GM21786 (cell line): ENCODE results near the gene NHLRC4.

Experiments used
- ATAC-seq: cut with Tn5 transposase; IDR thresholded peaks from one replicate; pipeline ENCODE4 v1.9.1; 2021; ENCODE audit not compliant: unreplicated experiment

NHLRC4 gene

DNA sequence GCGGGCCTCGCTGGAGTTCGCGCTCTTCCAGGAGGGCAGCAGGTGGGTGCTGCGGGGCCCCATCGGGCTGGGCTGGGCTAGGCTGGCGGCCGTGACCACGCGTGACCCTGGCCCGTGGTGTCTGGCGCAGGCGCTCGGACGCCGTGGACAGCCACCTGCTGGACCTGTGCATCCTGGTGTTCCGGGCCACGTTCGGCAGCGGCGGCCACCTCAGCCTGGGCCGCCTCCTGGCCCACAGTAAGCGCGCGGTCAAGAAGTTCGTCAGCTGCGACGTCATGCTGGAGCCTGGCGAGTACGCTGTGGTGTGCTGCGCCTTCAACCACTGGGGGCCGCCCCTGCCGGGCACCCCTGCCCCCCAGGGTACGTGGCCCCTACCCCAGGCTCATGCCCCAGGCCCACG is 14.6 kb upstream of the NHLRC4 start:
- ATAC-seq: no peak

DNA sequence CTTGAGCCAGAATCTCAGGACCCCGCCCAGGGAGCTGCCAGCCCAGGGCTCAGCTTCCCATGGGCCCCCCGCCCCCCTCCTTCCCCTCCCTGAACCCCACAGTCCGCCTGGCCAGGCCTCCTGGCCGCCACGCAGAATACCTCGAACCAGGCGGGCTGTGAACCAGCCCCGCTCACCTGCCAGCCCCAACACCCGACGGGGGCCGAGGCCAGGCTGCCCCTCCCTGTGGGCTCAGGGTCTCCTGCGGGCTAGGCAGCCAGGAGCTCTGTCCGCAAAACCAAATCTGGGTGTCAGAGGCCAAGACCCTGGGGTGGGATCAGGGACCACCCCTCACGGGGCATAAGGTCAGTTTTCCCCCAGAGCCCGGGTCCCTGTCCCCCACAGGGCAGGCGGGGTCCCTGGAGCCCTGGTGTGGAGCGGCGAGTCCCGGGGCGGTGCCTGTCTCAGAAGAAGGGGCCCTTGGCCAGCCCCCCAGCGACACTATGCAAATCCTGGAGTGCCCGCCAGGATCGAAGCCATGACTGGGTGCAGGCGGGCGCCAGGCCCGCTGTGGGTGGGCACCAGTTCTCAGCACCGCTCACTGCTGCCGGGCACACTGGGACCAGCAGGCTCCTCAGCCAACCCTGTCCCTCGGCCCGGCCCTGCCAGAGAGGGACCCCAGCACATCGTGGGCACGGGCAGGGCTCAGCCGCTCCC is 13.1 kb upstream of the NHLRC4 start:
- no peak for ATAC-seq

DNA sequence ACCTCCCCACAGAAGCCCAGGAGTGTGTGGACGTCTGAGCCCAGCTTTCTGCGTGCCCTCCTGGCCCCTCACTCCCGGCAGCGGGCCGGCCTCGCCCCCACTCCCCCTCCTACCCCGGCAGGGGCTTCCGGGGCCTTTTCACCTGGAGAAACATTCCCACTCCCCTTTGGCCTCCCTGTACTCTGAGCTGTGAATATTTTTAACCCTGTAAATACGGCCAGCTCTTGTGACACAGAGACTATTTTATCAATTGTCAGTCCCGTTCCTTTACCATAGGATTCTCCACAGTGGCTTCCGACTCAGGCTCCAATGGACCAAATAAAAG is 12.5 kb upstream of the NHLRC4 start:
- no peak for ATAC-seq

GRCh38 chr16:554640-555365 is 12.0 kb upstream of the NHLRC4 start:
- ATAC-seq: no peak

- ATAC-seq: no peak
Observed at GRCh38 chr16:555528-556473, 11.0 kb upstream of the NHLRC4 start.

GRCh38 chr16:556474-557173 is 10.2 kb upstream of the NHLRC4 start:
- ATAC-seq: no peak

DNA sequence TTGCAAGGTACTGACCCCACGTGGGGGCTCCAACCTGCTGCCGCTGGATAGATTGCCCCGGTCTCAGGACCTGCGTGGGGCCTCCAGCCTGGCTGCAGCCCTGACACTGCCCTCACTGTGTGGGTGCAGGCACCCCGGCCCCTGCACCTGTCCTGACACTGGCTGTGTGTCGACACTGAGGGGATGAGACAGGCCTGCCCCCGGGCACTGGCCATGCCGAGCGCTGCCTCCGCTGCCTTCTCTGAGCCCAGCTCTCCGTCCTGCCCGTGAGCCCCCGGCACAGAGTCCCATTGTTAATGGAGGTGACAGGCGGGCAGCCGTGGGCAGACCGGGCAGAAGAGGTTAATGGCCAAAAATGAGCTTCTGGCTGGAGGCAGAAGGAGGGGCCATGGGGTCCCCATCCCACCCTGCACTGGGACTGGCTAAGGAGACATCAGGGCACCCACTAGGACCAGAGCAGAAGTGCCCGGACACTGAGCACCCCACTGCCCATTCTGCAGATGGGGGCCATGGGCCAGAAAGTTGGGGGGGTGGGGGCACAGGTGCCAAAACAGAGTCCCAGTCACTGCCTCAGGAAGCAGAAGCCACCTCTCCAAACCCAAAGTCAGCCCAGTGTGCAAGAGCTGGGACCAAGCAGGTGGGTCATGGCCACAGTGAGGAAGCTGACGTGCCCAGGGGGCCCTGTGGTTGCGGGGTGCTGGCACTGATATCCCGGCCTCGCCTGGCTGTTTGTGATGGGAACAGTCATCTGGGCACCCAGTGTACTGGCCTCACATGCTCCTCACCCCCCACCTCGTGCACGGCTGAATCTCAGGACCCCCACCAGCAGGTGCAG is 9.1 kb upstream of the NHLRC4 start:
- no peak for ATAC-seq

- no peak for ATAC-seq
Observed at GRCh38 chr16:558298-559020, 8.3 kb upstream of the NHLRC4 start.

- ATAC-seq: no peak
Observed at GRCh38 chr16:559021-559380, 7.8 kb upstream of the NHLRC4 start.

GRCh38 chr16:559411-560203 is 7.2 kb upstream of the NHLRC4 start:
- no peak for ATAC-seq

DNA sequence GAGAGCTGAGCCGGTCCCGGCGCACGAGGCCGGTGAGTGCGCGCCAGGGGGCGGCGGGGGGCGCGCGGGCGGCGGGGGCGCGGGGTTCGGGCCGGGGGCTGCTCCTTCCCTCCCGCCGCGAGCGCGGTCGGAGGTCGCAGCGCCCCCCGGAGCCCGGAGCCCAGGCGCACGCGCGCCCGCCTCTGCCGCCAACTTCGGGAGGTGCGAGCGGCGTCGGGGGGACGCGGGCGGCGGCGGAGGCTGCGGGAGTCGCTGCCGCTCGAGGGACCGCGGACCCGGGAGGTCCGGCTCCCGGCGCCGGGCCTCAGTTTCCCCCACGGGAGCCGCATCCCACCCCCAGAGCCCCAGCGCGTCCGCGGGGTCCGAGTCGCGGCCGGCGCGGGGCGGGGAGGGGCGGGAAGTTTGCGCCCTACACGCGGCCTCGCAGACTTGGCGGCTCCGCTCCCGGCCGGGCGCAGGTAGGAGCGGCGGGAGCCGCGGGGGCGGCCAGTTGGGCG is 6.6 kb upstream of the NHLRC4 start, which contains the start of gene PRR35:
PRR35 (plus strand) TSS at position 191 of the 497 bp plus-strand sequence. CDS start 2,901 bp downstream, outside the sequence.
- ATAC-seq: no peak

DNA sequence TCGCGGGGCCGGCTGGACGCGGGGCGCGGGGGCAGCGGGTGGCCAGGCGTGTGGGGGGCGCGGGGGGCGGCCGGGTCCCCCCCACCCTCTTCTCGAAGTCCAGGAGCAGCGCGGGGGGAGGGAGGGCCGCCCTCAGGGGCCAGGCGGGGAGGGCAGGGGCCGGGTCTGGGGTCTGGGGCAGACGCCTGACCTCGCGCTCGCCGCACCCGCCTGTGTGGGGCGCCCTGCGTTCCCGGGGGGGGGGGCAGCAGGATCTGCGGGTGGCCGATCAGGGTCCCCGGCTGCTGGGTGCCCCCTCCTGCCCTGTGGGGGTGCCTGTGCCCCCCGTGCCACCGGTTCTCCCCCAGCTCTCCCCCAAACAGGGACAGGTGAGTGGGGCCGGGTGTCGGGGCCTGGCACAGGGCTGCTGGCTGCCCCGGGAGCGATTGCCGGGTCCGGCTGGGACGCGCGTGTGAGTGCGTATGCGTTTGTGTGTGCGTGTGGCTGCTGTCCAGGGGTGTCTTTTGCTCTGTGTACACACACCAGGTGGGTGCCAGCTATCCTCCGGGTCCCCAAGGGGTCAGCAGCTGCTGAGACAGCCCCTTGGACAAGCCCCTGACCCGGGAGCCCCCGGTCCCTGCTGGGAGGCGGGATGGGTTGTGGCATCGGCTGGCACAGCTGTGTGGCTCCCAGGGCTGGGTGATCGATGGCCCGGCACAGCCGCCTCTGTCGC is 5.9 kb upstream of the NHLRC4 start:
- no peak for ATAC-seq

DNA sequence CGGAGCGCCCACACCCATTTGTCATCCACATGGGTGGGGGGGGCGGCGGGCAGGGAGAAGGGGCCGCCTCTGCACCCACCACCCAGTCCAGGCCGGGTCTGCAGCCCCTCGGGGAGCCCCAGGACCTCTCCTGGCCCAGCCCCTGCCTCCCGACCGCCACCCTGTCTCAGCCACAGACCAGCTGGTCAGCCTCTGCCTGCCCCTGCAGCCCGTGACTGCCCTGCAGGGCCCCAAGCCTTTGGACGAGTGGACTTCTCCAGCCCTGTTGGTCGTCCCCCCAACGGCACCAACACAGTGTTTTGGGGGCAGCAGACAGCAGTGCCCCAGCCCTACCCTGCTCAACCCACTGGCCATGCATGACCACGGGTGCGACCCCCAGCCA is 5.4 kb upstream of the NHLRC4 start:
- no peak for ATAC-seq

GRCh38 chr16:561957-562938 is 4.6 kb upstream of the NHLRC4 start:
- no peak for ATAC-seq

DNA sequence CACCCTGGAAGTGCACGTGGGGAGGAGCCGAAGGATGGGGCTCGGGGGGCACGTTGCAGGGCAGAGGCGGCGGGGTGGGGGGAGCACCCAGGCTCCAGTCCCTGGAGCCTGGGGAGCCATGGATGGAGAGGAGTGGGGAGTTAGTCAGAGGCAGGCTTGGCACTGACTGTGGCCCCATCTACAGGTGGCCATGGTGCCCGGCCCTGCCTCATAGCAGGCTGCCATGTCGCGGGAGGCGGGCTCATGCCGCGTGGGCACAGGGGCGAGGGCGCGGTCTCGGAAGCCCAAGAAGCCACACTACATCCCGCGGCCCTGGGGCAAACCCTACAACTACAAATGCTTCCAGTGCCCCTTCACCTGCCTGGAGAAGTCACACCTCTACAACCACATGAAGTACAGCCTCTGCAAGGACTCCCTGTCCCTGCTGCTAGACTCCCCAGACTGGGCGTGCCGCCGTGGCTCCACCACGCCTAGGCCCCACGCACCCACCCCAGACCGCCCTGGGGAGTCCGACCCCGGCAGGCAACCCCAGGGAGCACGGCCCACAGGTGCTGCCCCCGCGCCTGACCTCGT is 3.6 kb upstream of the NHLRC4 start:
- ATAC-seq: no peak

DNA sequence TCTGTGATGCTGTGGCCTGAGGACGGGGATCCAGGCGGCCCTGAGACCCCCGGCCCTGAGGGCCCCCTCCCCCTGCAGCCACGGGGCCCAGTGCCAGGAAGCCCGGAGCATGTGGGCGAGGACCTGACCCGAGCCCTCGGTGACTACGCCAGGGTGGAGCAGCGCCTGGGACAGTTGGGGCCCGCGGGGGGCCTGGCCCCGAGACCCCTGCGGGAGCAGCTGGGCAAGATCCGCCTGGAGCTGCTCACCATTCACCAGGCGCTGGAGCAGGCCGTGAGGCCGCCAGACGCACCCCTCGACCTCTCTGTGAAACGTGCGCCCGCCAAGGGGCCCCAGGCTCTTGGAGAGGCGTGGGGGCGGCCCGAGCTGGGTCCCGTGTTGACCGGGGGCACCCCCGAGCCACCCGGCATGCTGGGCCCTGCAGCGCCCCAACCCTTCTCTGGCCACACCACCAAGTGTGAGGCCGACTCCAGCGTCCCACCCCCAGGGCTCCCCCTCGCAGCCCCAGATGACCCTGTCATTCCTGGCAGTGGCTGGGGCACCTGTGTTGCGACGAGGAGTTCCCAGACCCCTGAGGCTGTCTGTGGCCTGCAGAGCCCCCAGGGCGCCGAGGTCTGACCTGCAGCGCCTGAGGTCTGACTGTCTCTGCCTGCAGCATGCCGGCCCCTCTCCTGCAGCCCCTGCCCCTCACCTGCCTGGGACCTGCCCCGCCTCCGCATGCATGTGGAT is 2.0 kb upstream of the NHLRC4 start:
- ATAC-seq: no peak
